K562 (cell line): Measurements from ENCODE around the gene CHPF. TPM values are rescaled to one million over a fixed set of nuclear protein-coding genes. Genes with fewer than 3 reads are reported as not detected.

Experiments used
- ATAC-seq: fragments of 200-7000 bp; cut with Tn5 transposase; 3 replicates; pipeline ENCODE4 v1.9.1; 2020; ENCODE audit warnings: moderate library complexity
- BruUV-seq: library from RNA; stranded (reverse); fragments of 400-500 nt; replicated peaks from 2 replicates; lab custom pipeline; 2021; lab: Mats Ljungman, UMichigan
- CTCF ChIA-PET: fragments of 300-600 bp; formaldehyde crosslinking; extraction: SDS; loops from one replicate; lab custom pipeline; 2021; ENCODE audit warnings: low intra/inter-chr PET ratio; lab: Yijun Ruan, JAX
- POLR2A ChIA-PET: fragments of 300-600, 350-650 bp; sonication (Branson Sonifier 250); formaldehyde crosslinking; extraction: SDS; loops from one replicate; lab custom pipeline; 2021; ENCODE audit warnings: antibody characterized with exemption, inconsistent platforms; lab: Yijun Ruan, JAX
- DNase-seq, 4 experiments: peaks; one replicate each; pipeline versions ENCODE4 v3.0.0 to v3.0.0-alpha.2; 2011 to 2018; ENCODE audit warnings: low spot score in 3 of 4, mixed read lengths in 3 of 4; ENCODE audit errors: extremely low read depth in 1 of 4
- FAIRE-seq: peaks from 2 replicates; lab custom pipeline; 2011; peaks lifted over from hg19 to GRCh38; lab: Jason Lieb, UNC
- H2AFZ ChIP-seq: 2 replicates; pipeline ENCODE4 v1.6.0; 2011; ENCODE audit warnings: low read depth, low read length, control low read depth, inconsistent platforms
- H3K27ac ChIP-seq: fragments of 200-600 bp; 3 replicates; pipeline ENCODE4 v1.8.0; 2011; ENCODE audit warnings: low read depth, mild to moderate bottlenecking, control low read depth, inconsistent platforms, low read length, moderate library complexity, mixed read lengths; ENCODE audit errors: extremely low read depth
- H3K27me3 ChIP-seq, 2 experiments: fragments of 300-600 bp in 1 of 2; 2 replicates in 1 of 2; 3 replicates in 1 of 2; pipeline versions ENCODE4 v1.6.0 to v1.8.0; 2011; ENCODE audit warnings: inconsistent platforms in 2 of 2, low read length in 2 of 2, mild to moderate bottlenecking in 1 of 2, mixed read lengths in 1 of 2, moderate library complexity in 1 of 2; ENCODE audit not compliant: control insufficient read depth in 2 of 2, insufficient read depth in 2 of 2
- H3K36me3 ChIP-seq: fragments of 300-600 bp; 3 replicates; pipeline ENCODE4 v1.8.0; 2011; ENCODE audit warnings: mild to moderate bottlenecking, low read length, inconsistent platforms; ENCODE audit not compliant: control insufficient read depth, insufficient read depth
- H3K4me1 ChIP-seq, 2 experiments: fragments of 200-600 bp in 1 of 2; replicated peaks in 1 of 2; 2 replicates in 1 of 2; 3 replicates in 1 of 2; pipeline versions ENCODE4 v1.5.1 to v1.8.0; 2011; ENCODE audit warnings: inconsistent platforms in 2 of 2, low read length in 2 of 2, mild to moderate bottlenecking in 1 of 2, mixed read lengths in 1 of 2, moderate library complexity in 1 of 2; ENCODE audit not compliant: control insufficient read depth in 2 of 2, insufficient read depth in 2 of 2
- H3K4me2 ChIP-seq: 2 replicates; pipeline ENCODE4 v1.6.1; 2011; ENCODE audit warnings: low read length, control low read depth, inconsistent platforms, mixed read lengths; ENCODE audit not compliant: insufficient read depth
- H3K4me3 ChIP-seq: fragments of 200-600 bp; sonication (generic), shearing (Covaris generic); 2 replicates; pipeline ENCODE4 v1.5.1; 2016; ENCODE audit warnings: control low read depth, inconsistent platforms
- H3K79me2 ChIP-seq: fragments of 200-600 bp; 3 replicates; pipeline ENCODE4 v1.8.0; 2011; ENCODE audit warnings: low read length, inconsistent platforms; ENCODE audit not compliant: control insufficient read depth, insufficient read depth
- H3K9ac ChIP-seq, 2 experiments: 2 replicates each; pipeline versions ENCODE4 v1.6.0 to v1.6.1; 2011; ENCODE audit warnings: low read depth in 2 of 2, low read length in 2 of 2, control low read depth in 1 of 2, inconsistent platforms in 1 of 2, mild to moderate bottlenecking in 1 of 2, mixed read lengths in 1 of 2; ENCODE audit not compliant: insufficient read depth in 1 of 2
- H3K9me1 ChIP-seq: one replicate; pipeline ENCODE4 v1.6.0; 2011; ENCODE audit warnings: inconsistent platforms, mild to moderate bottlenecking, low read length, moderate library complexity; ENCODE audit not compliant: control insufficient read depth, insufficient read depth
- H3K9me3 ChIP-seq: replicated peaks from 2 replicates; pipeline ENCODE4 v1.5.1; 2011; ENCODE audit warnings: low read depth, low read length, inconsistent platforms; ENCODE audit not compliant: control insufficient read depth, insufficient read depth
- H4K20me1 ChIP-seq: replicated peaks from 2 replicates; pipeline ENCODE4 v1.6.1; 2011; ENCODE audit warnings: low read length, inconsistent platforms, mixed read lengths; ENCODE audit not compliant: control insufficient read depth, insufficient read depth
- BCOR ChIP-seq: fragments of 450-650 bp; IDR thresholded peaks from 2 replicates; pipeline ENCODE4 v1.6.1; 2016
- JUN ChIP-seq, 2 experiments: sonication (generic) in 1 of 2; formaldehyde crosslinking in 1 of 2; IDR thresholded peaks; 2 replicates each; pipeline versions ENCODE4 v1.6.1 to v1.8.0; 2012 to 2022; ENCODE audit warnings: borderline replicate concordance in 2 of 2, mild to moderate bottlenecking in 2 of 2, improper control_type of control experiment in 1 of 2, low read depth in 1 of 2, low read length in 1 of 2, missing genetic modification reagents in 1 of 2
- JUNB ChIP-seq: fragments of 450-650 bp; formaldehyde crosslinking; conservative IDR thresholded peaks from 2 replicates; pipeline ENCODE4 v1.4.0; 2020; ENCODE audit warnings: mild to moderate bottlenecking
- RBM25 ChIP-seq: fragments of 200-400 bp; formaldehyde crosslinking; IDR thresholded peaks from 2 replicates; pipeline ENCODE4 v1.6.1; 2018; ENCODE audit warnings: low read length, low read depth, moderate library complexity; ENCODE audit not compliant: severe bottlenecking
- ZFP36 ChIP-seq: fragments of 150-350 bp; IDR thresholded peaks from 2 replicates; pipeline ENCODE4 v1.6.1; 2018; ENCODE audit warnings: low read length, low read depth; ENCODE audit not compliant: partially characterized antibody
- ZNF609 ChIP-seq: sonication (generic); formaldehyde crosslinking; IDR thresholded peaks from 2 replicates; pipeline ENCODE4 v1.8.1; 2023; ENCODE audit warnings: missing genetic modification reagents, mild to moderate bottlenecking, borderline replicate concordance
- WGBS: fragments of 100-300 bp; shearing (Covaris generic); methylation state at CpG from one replicate; pipeline ENCODE4 v1.1.6; 2016; ENCODE audit warnings: low coverage, mixed read lengths; ENCODE audit not compliant: insufficient coverage; ENCODE audit errors: missing lambda C conversion rate; 5-methylcytosine and 5-hydroxymethylcytosine counted together
- in situ Hi-C: fragments of 300-500 bp; cut with MboI; formaldehyde crosslinking; loops from 4 replicates; pipeline ENCODE4 v1.15.0; 2018; ENCODE audit warnings: inconsistent platforms, mixed read lengths
- intact Hi-C: fragments of 100-400 bp; cut with micrococcal nuclease; formaldehyde crosslinking; loops from 2 replicates; pipeline ENCODE4 v1.14.2; 2022
- polyA plus RNA-seq, 8 experiments: library from polyadenylated mRNA; depleted of rRNA in 4 of 8; stranded (reverse) in 5 of 8; unstranded in 3 of 8; fragments of >200 nt; fragmentation: Nextera tagmentation in 2 of 8; fragmentation: Illumina TruSeq in 1 of 8; extraction: Ambion mirVana in 2 of 8; extraction: Trizol in 1 of 8; gene quantifications; 2 replicates each; pipeline versions ENCODE4 v1.2.1 to v1.2.3, GENCODE V29; 2011 to 2014; ENCODE audit warnings: inconsistent platforms in 1 of 8, missing spikeins in 1 of 8
- total RNA-seq, 7 experiments: library from RNA; depleted of rRNA in 6 of 7; stranded (reverse); fragments of >200 nt in 6 of 7; fragmentation: Illumina TruSeq in 2 of 7; extraction: Trizol in 2 of 7; gene quantifications; 2 replicates each; pipeline versions ENCODE4 v1.2.1 to v1.2.3, GENCODE V29; 2011 to 2021; ENCODE audit warnings: low replicate concordance in 1 of 7

Gene CHPF
- total and polyA plus RNA-seq, 9 of the 15 experiments (the other 6 are each of a cell fraction or from before 2014, with no cell fraction given), result 0.15 to 57.2 (median 7.9) TPM

- ChIA-PET POLR2A (interaction anchor here (0.5 to 0.8 kb wide), 3 partner anchors 18 to 139 kb away, joined by 3 to 4 read pairs (median 3); partner anchors contain the start of gene GMPPA), CTCF (interaction anchor here (0.6 kb wide), 1 partner anchor 86 kb away, joined by 4 read pairs; no protein-coding TSS in a partner anchor)
- intact Hi-C loops, result no loop called here
- Histone ChIP-seq H3K9ac (peak overlapping the region in 1 of 2 experiments; percentile 83; a peak in 2 of 4 replicates), H4K20me1 (no peaks in the 10 kb centered on the region), H3K36me3 (peaks cover 40% of the 10 kb centered on the region; the same call in 2 of the 3 replicates), H3K4me1 (peaks cover 72 to 84% of the 10 kb centered on the region in 2 experiments), H3K4me2 (no peak overlapping the region), H3K9me3 (no peaks in the 10 kb centered on the region), H3K27me3 (no peaks in the 10 kb centered on the region), H3K4me3 (no peak overlapping the region), H3K9me1 (no peaks in the 10 kb centered on the region), H2AFZ (no peak overlapping the region), H3K79me2 (peaks cover 88% of the 10 kb centered on the region), H3K27ac (peak overlapping the region; percentile 71; the same call in 1 of the 3 replicates)
- BruUV-seq, result no TSS peak
- FAIRE-seq (no peak), DNase-seq (no peak), ATAC-seq (no peak)
- in situ Hi-C loops, result loop anchor here (5.0 to 10.0 kb wide), 2 partner anchors 35 to 53 kb away; no protein-coding TSS in a partner anchor
- TF ChIP-seq ZNF609 (CRISPR knock-in tag) (no peak), BCOR (peak; percentile 63; the same call in 1 of the 2 replicates), ZFP36 (peak; percentile 46), RBM25 (peak; percentile 69), JUN (IDR thresholded peaks at IDR 0.05; ENCODE audit: borderline replicate concordance, low read depth, low read length) (no peak), JUN (CRISPR knock-in tag; IDR thresholded peaks at IDR 0.05; ENCODE audit: borderline replicate concordance) (no peak), JUNB (CRISPR knock-in tag) (no peak)
- WGBS, result 79% methylated on average over 2 of the region's 5 CpGs
Observed at GRCh38 chr2:219527472-219527871, 16.1 kb downstream of the CHPF start.
